ENCODE measurements around the gene TNC.

GRCh38 chr9:115141612-115142011 lies 23.7 kb upstream of the TNC start:
- TF ChIP-seq POLR2A (IDR thresholded peaks at IDR 0.05; ENCODE audit: low read depth, low read length) (no peak), CTCF (conservative IDR thresholded peaks at IDR 0.05; ENCODE audit: low read depth, low read length) (no peak), SMC3 (IDR thresholded peaks at IDR 0.05; ENCODE audit: low read depth, low read length) (no peak), RAD21 (IDR thresholded peaks at IDR 0.05; ENCODE audit: low read length) (no peak), USF2 (IDR thresholded peaks at IDR 0.05; ENCODE audit: low read depth, low read length) (no peak), RFX5 (IDR thresholded peaks at IDR 0.05; ENCODE audit: low read depth, low read length) (no peak), ELK1 (IDR thresholded peaks at IDR 0.05; ENCODE audit: borderline replicate concordance, low read depth, low read length) (no peak), FOS (IDR thresholded peaks at IDR 0.05; ENCODE audit: low read depth, low read length) (no peak), MAZ (IDR thresholded peaks at IDR 0.05; ENCODE audit: borderline replicate concordance, low read depth, low read length) (no peak)

All from IMR-90 (cell line).